Measurements from ENCODE around the gene LMNA. TPM values are rescaled to one million over a fixed set of nuclear protein-coding genes. Genes with fewer than 3 reads are reported as not detected.
A peak's percentile ranks its signal among the peaks of the same experiment; 100 is the strongest.
"Not testable (repeated sequence)": the region's sequence is repeated elsewhere in the genome, so short reads cannot be mapped to it uniquely, and the experiment has no call there.

Gene LMNA
- 246 and 247 TPM in 2 replicates for total RNA-seq

DNA sequence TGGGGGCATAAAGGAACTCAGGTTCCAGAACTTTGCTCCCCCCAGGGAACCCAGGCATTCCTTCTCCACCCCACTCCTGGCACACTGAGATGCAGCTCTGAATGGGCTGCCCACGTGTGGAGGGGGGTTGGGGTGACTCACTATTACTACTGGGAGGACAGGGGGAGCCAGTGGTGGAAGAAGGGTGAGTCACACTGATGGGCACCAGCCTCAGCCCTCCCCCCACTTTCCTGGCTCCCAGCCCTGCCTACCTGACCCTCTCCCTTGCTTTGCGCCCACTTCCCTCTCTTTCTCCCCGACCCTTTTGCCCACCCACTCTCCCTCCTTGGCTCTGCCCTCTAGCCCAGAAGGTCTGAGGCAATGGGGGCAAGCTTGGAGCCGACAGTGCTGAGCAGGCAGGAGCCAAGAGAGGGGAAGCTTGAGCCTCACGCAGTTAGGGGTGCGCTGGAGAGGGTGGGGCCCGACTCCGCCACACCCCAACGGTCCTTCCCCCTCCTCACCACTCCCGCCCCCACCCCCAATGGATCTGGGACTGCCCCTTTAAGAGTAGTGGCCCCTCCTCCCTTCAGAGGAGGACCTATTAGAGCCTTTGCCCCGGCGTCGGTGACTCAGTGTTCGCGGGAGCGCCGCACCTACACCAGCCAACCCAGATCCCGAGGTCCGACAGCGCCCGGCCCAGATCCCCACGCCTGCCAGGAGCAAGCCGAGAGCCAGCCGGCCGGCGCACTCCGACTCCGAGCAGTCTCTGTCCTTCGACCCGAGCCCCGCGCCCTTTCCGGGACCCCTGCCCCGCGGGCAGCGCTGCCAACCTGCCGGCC is at the start of gene LMNA:
TSS of gene LMNA (plus strand) at position 611 of the 818 bp plus-strand sequence. CDS start 208 bp downstream, outside the sequence.
- Mint-ChIP-seq H3K4me3 (ENCODE audit: low read depth) (peak within 1 kb of the TSS; percentile 95), H3K4me1 (ENCODE audit: low read depth) (peaks cover 35% of the 10 kb centered on the region), H3K27ac (peak within 1 kb of the TSS; percentile 80), H3K36me3 (ENCODE audit: low read depth) (peaks cover 23% of the 10 kb centered on the region), H3K27me3 (ENCODE audit: low read depth) (peaks cover 1% of the 10 kb centered on the region), H3K9me3 (no peaks in the 10 kb centered on the region)
- peak; percentile 70 for DNase-seq (ENCODE audit: low spot score)
- intact Hi-C loops (cut with micrococcal nuclease) = loop anchor here (1.0 kb wide), 3 partner anchors 8 to 17 kb away; no protein-coding TSS in a partner anchor

DNA sequence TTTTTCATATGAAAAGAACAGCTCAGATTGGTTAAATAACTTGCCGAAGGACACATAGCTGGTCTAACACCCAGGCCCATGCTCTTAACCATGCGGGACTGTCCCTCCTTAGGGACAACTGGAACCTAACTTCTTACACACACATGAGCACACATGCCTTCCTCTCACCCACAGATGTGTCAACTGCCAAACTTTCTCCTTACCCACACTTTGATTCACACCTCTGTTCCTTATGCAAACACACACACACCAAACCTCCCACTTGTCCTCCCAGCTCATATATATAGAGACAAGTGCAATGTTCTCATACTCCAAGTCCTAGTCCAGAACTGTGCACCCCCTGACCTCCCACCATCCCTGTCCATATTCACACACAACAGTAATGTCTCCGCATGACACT is 49.3 kb upstream of the LMNA start:
- H3K4me1 Mint-ChIP-seq (ENCODE audit: low read depth) = peaks cover 12% of the 10 kb centered on the region
- no peak overlapping the region for H3K4me3 Mint-ChIP-seq (ENCODE audit: low read depth)
- no peaks in the 10 kb centered on the region for H3K27me3 Mint-ChIP-seq (ENCODE audit: low read depth)
- H3K9me3 Mint-ChIP-seq = no peaks in the 10 kb centered on the region
- intact Hi-C loops (cut with micrococcal nuclease) = loop anchor here (10.0 kb wide), 1 partner anchor 60 kb away; no protein-coding TSS in a partner anchor
- H3K27ac Mint-ChIP-seq = no peak overlapping the region
- DNase-seq (ENCODE audit: low spot score) = no peak
- no peaks in the 10 kb centered on the region for H3K36me3 Mint-ChIP-seq (ENCODE audit: low read depth)

DNA sequence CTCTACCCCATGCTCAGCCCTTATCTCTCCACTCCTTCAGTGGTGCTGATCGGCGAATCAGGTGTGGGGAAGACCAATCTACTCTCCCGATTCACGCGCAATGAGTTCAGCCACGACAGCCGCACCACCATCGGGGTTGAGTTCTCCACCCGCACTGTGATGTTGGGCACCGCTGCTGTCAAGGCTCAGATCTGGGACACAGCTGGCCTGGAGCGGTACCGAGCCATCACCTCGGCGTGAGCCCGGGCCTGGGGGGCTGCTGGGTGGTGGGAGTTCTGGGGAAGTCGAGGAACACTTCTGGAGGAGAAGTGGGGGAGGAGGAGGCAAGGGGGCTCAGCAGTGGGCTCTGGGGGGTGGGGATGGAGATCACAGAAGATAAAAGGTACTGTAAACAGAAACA is 48.6 kb upstream of the LMNA start:
- Mint-ChIP-seq H3K27me3 (ENCODE audit: low read depth) (peaks cover 3% of the 10 kb centered on the region), H3K4me3 (ENCODE audit: low read depth) (no peak overlapping the region), H3K27ac (no peak overlapping the region), H3K36me3 (ENCODE audit: low read depth) (no peaks in the 10 kb centered on the region), H3K9me3 (no peaks in the 10 kb centered on the region), H3K4me1 (ENCODE audit: low read depth) (peaks cover 12% of the 10 kb centered on the region)
- DNase-seq (ENCODE audit: low spot score) = no peak
- intact Hi-C loops (cut with micrococcal nuclease) = loop anchor here (1.0 to 10.0 kb wide), 4 partner anchors 40 to 127 kb away; partner anchors contain the start of gene SSR2

DNA sequence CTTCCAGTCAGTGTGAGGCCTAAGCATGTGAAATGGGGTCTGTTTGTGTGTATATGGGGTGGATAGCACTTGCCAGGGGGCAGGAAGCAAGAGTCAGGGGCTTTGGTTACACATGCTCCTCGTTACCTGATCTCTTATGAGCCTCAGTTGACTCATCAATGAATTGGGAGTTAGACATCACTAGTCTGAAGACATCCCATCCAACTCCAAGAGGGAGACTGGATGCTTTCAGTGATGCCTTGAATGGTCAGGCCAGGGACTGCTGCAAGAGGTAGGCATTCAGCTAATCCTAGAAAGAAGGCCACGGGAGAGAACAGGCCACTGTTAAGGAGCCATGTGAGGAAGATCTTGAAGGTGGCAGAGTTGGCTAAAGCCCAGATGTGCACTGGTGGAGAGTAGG is 47.2 kb upstream of the LMNA start:
- intact Hi-C loops (cut with micrococcal nuclease) = loop anchor here (2.0 to 10.0 kb wide), 3 partner anchors 46 to 128 kb away; partner anchors contain the start of gene SSR2

DNA sequence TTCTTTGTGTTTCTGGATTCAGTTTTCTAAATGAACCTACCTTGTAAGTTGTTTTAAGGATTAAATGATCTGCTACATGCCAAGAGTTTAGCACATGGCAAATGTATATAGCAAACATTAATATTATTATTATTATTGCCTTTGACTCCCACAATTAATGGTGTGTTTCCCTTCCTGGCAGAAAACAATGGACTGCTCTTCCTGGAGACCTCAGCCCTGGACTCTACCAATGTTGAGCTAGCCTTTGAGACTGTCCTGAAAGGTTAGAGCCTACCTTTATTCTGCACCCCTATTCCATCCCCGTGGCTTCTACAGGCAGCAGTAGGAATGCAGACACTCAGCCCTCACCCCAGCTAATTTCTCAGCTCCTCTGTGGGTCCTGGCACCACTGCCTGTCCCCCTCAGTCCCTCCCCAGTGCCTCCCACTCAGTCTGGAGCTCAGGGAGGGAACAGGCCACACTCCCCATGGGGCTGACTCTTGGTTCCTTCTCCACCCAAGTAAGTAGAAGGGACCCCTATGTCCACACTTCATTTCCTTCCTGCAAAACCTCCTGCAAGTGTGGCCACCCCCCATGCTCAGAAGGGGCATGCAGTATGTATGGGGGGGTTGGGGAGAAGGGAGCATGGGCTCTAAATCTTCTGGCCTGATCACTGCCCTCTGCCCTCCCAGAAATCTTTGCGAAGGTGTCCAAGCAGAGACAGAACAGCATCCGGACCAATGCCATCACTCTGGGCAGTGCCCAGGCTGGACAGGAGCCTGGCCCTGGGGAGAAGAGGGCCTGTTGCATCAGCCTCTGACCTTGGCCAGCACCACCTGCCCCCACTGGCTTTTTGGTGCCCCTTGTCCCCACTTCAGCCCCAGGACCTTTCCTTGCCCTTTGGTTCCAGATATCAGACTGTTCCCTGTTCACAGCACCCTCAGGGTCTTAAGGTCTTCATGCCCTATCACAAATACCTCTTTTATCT is 44.7 kb upstream of the LMNA start:
- Mint-ChIP-seq H3K27ac (no peak overlapping the region), H3K27me3 (ENCODE audit: low read depth) (peaks cover 8% of the 10 kb centered on the region), H3K9me3 (no peaks in the 10 kb centered on the region), H3K4me1 (ENCODE audit: low read depth) (peaks cover 12% of the 10 kb centered on the region), H3K4me3 (ENCODE audit: low read depth) (no peak overlapping the region), H3K36me3 (ENCODE audit: low read depth) (no peaks in the 10 kb centered on the region)
- no peak for DNase-seq (ENCODE audit: low spot score)
- intact Hi-C loops (cut with micrococcal nuclease) = loop anchor here (10.0 kb wide), 1 partner anchor 65 kb away; no protein-coding TSS in a partner anchor

More for the DNA sequence above, 47.2 kb upstream of the LMNA start:
- no peak for DNase-seq (ENCODE audit: low spot score)
- peaks cover 3% of the 10 kb centered on the region for H3K27me3 Mint-ChIP-seq (ENCODE audit: low read depth)
- peaks cover 12% of the 10 kb centered on the region for H3K4me1 Mint-ChIP-seq (ENCODE audit: low read depth)
- H3K9me3 Mint-ChIP-seq = no peaks in the 10 kb centered on the region
- no peaks in the 10 kb centered on the region for H3K36me3 Mint-ChIP-seq (ENCODE audit: low read depth)
- H3K27ac Mint-ChIP-seq = no peak overlapping the region
- no peak overlapping the region for H3K4me3 Mint-ChIP-seq (ENCODE audit: low read depth)

DNA sequence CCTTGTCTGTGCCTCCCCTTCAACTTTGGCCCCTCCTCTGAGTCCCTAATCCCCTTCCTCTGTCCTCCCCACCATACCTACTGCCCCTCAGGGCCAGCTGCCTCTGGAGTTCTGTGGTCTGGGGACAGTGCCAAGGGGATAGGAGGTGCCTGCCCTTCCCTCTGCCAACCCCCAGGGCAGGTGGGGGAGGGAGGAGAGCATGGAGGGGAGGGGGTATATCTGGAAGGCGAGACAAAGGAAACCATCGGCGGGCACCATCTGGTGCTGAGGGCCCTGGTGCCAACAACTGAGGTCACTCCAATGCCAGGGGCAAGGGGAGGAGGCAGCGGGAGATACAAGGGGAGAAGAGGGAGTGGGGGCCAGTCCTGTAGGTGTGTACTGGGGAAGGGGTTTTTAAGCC is 44.0 kb upstream of the LMNA start:
- no peak for DNase-seq (ENCODE audit: low spot score)
- H3K27ac Mint-ChIP-seq = no peak overlapping the region
- no peak overlapping the region for H3K4me3 Mint-ChIP-seq (ENCODE audit: low read depth)
- H3K27me3 Mint-ChIP-seq (ENCODE audit: low read depth) = peaks cover 12% of the 10 kb centered on the region
- peaks cover 8% of the 10 kb centered on the region for H3K4me1 Mint-ChIP-seq (ENCODE audit: low read depth)
- H3K9me3 Mint-ChIP-seq = no peaks in the 10 kb centered on the region
- H3K36me3 Mint-ChIP-seq (ENCODE audit: low read depth) = no peaks in the 10 kb centered on the region
- intact Hi-C loops (cut with micrococcal nuclease) = no loop called here

DNA sequence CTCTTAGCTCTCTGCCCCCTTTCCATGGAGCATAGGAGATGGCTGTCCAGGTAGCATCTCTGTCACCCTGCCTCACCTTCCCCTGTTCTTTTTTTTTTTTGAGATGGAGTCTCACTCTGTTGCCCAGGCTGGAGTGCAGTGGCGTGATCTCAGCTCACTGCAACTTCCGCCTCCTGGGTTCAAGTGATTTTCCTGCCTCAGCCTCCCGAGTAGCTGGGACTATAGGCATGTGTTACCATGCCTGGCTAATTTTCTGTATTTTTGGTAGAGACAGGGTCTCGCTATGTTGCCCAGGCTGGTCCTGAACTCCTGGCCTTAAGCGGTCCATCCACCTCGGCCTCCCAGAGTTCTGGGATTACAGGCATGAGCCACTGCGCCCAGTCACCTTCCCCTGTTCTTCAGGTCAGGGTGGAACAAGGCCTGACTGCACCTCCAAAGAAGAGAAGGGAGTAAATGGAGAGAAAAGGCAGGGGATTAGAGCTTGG is 43.1 kb upstream of the LMNA start:
- H3K9me3 Mint-ChIP-seq; H3K36me3 Mint-ChIP-seq (ENCODE audit: low read depth); intact Hi-C loops (cut with micrococcal nuclease); H3K4me3 Mint-ChIP-seq (ENCODE audit: low read depth); H3K27ac Mint-ChIP-seq; DNase-seq (ENCODE audit: low spot score); H3K4me1 Mint-ChIP-seq (ENCODE audit: low read depth): not testable (repeated sequence)
- H3K27me3 Mint-ChIP-seq (ENCODE audit: low read depth) = peaks cover 14% of the 10 kb centered on the region

DNA sequence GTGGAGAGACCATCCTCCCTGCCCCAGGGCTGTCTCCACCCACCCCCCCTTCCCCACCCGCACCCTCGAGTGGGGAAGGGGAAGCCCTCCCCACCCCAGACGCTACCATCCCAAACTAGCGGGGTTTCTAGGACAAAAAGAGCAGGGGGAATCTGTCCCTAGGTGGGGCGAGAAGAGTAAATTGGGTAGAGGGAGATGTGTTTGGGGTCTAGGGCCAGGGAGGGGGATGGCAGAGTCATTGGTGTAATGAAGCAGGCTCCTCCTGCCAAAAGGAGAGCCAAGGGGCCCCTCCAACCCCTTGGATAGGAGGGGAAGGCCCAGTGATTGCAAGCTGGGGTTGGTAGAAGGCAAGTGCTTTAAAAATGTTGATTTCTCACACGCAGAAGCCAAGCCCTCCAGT is 42.3 kb upstream of the LMNA start:
- peaks cover 14% of the 10 kb centered on the region for H3K27me3 Mint-ChIP-seq (ENCODE audit: low read depth)
- DNase-seq (ENCODE audit: low spot score) = no peak
- H3K4me3 Mint-ChIP-seq (ENCODE audit: low read depth) = no peak overlapping the region
- H3K27ac Mint-ChIP-seq = no peak overlapping the region
- H3K9me3 Mint-ChIP-seq = no peaks in the 10 kb centered on the region
- no peaks in the 10 kb centered on the region for H3K36me3 Mint-ChIP-seq (ENCODE audit: low read depth)
- intact Hi-C loops (cut with micrococcal nuclease) = no loop called here
- peaks cover 3% of the 10 kb centered on the region for H3K4me1 Mint-ChIP-seq (ENCODE audit: low read depth)

DNA sequence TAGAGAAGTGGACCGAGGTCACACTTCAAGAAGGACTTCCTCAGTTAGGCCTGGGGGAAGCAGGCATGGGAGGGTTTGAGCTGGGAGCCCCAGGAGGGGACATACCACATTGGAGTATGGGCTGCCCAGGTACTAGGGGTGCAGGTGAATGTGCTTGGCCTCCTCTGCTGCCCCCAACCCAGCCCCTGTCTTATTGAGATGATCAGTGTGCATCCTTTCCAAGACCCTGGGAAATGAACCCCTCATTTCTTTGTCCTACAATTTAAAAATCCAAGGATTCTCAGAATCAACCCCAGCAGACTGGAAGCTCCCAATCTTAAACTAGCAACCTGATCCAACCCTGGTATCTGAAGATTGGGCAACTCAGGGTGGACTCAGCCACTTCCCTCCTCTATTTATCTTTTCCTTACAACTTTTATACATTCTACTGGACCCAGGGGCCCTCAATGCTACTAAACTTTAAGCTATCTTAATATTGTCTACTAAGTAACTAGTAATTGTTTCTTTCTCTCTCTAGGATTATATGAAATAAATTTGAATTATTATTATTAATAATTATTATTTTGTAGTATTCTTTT is 41.3 kb upstream of the LMNA start:
- Mint-ChIP-seq H3K36me3 (ENCODE audit: low read depth) (no peaks in the 10 kb centered on the region), H3K27me3 (ENCODE audit: low read depth) (peaks cover 19% of the 10 kb centered on the region), H3K4me3 (ENCODE audit: low read depth) (no peak overlapping the region), H3K4me1 (ENCODE audit: low read depth) (peaks cover 3% of the 10 kb centered on the region), H3K27ac (no peak overlapping the region), H3K9me3 (no peaks in the 10 kb centered on the region)
- intact Hi-C loops (cut with micrococcal nuclease) = no loop called here
- no peak for DNase-seq (ENCODE audit: low spot score)

DNA sequence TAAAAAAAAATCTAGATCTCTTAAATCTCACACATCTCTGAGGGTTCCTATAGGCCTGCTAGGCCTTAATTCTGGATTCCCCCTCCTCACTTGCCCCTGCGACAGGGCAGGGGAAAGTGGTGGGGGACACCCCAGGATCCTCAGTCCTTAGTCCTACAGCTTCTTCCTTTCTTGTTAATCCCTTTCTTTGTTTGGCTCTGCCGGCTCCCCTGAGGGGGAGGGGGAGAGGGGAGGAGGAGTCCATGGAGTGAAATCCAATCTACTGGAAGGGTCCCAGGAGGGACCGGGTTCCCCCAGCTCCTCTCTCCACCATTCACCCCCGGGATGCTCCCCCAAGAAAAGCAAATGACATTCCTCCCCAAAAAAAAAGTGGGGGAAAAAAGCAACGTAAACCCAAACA is 40.8 kb upstream of the LMNA start:
- intact Hi-C loops (cut with micrococcal nuclease) = no loop called here
- Mint-ChIP-seq H3K4me1 (ENCODE audit: low read depth) (peaks cover 3% of the 10 kb centered on the region), H3K4me3 (ENCODE audit: low read depth) (no peak overlapping the region), H3K27me3 (ENCODE audit: low read depth) (peaks cover 23% of the 10 kb centered on the region), H3K27ac (no peak overlapping the region), H3K9me3 (no peaks in the 10 kb centered on the region), H3K36me3 (ENCODE audit: low read depth) (no peaks in the 10 kb centered on the region)
- no peak for DNase-seq (ENCODE audit: low spot score)

DNA sequence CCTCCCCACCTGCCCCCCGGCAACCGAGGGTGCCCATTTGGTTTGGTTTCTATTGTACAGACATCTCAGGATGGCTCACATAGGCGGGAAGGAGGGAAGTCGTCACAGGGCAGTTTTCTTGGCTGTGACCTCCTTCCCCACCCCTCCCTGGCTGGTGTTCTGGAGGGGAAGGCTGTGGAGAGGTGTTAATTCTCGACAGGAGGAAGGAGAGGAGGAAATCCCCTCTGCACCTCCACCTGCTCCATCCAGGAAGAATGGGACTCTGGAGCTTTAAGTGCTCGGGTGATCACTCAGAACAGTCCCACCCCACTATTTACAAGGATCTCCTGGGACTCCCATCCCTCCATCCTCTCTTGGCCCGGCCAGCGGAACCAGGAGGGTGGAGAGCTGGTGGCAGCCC is 39.9 kb upstream of the LMNA start:
- no peak overlapping the region for H3K4me3 Mint-ChIP-seq (ENCODE audit: low read depth)
- H3K36me3 Mint-ChIP-seq (ENCODE audit: low read depth) = no peaks in the 10 kb centered on the region
- intact Hi-C loops (cut with micrococcal nuclease) = no loop called here
- H3K27ac Mint-ChIP-seq = no peak overlapping the region
- H3K4me1 Mint-ChIP-seq (ENCODE audit: low read depth) = peaks cover 3% of the 10 kb centered on the region
- no peaks in the 10 kb centered on the region for H3K9me3 Mint-ChIP-seq
- H3K27me3 Mint-ChIP-seq (ENCODE audit: low read depth) = peaks cover 30% of the 10 kb centered on the region
- DNase-seq (ENCODE audit: low spot score) = no peak

DNA sequence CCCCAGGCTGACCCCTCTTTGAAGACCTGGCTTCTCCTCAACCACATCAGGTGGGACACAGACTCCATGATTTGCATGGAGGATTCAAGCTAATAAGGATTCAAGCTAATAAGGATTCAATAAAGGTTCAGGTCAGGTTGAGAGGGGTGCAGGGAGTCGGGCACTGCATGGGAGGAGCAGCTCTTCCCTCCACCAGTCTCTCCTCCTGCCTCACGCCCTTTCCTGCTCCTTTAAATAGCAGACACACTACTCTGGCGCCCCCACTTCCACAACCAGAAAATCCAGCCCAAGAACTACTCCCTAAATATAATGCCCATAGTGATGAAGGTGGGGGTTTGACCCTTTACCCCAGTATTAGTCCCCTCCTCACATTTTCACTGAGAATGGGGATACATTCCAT is 39.3 kb upstream of the LMNA start:
- Mint-ChIP-seq H3K4me1 (ENCODE audit: low read depth) (peaks cover 3% of the 10 kb centered on the region), H3K36me3 (ENCODE audit: low read depth) (no peaks in the 10 kb centered on the region), H3K27me3 (ENCODE audit: low read depth) (peaks cover 34% of the 10 kb centered on the region), H3K27ac (no peak overlapping the region), H3K4me3 (ENCODE audit: low read depth) (no peak overlapping the region), H3K9me3 (no peaks in the 10 kb centered on the region)
- intact Hi-C loops (cut with micrococcal nuclease) = no loop called here
- no peak for DNase-seq (ENCODE audit: low spot score)

All from activated T-helper 2 cell treated with anti-CD3 and anti-CD28 coated beads, Interferon-gamma antibody, Interleukin-2, Interleukin-4, amounts not matched to agents 10 μg/mL and 5 μg/mL and 100 μg/mL, durations not matched to agents 14 hours and 24 hours and 36 hours (primary cell).